Measurements from ENCODE around the gene TNRC6A.
"Not testable (repeated sequence)": the region's sequence is repeated elsewhere in the genome, so short reads cannot be mapped to it uniquely, and the experiment has no call there.

The TNRC6A gene

GRCh38 chr16:24745391-24745790, 15.9 kb downstream of the TNRC6A start:
- H3K4me3 ChIP-seq (ENCODE audit: low read length): no peak overlapping the region
- DNase-seq (ENCODE audit: low read depth): no peak
- TF ChIP-seq CTCF (conservative IDR thresholded peaks at IDR 0.05; ENCODE audit: low read depth, low read length): no peak

GRCh38 chr16:24745791-24746190, 16.3 kb downstream of the TNRC6A start:
- H3K4me3 ChIP-seq (ENCODE audit: low read length): no peak overlapping the region
- TF ChIP-seq CTCF (conservative IDR thresholded peaks at IDR 0.05; ENCODE audit: low read depth, low read length): no peak
- DNase-seq (ENCODE audit: low read depth): no peak

- TF ChIP-seq CTCF (conservative IDR thresholded peaks at IDR 0.05; ENCODE audit: low read depth, low read length): no peak
- no peak for DNase-seq (ENCODE audit: low read depth)
- H3K4me3 ChIP-seq (ENCODE audit: low read length): no peak overlapping the region
Observed at GRCh38 chr16:24747441-24747840, 18.0 kb downstream of the TNRC6A start.

GRCh38 chr16:24748242-24748641, 18.8 kb downstream of the TNRC6A start:
- peak; percentile 87 for DNase-seq (ENCODE audit: low read depth)
- TF ChIP-seq CTCF (conservative IDR thresholded peaks at IDR 0.05; ENCODE audit: low read depth, low read length): no peak

GRCh38 chr16:24749310-24749709, 19.9 kb downstream of the TNRC6A start:
- no peak for DNase-seq (ENCODE audit: low read depth)
- no peak overlapping the region for H3K4me3 ChIP-seq (ENCODE audit: low read length)
- TF ChIP-seq CTCF (conservative IDR thresholded peaks at IDR 0.05; ENCODE audit: low read depth, low read length): no peak

More at GRCh38 chr16:24748242-24748641, 18.8 kb downstream of the TNRC6A start:
- no peak overlapping the region for H3K4me3 ChIP-seq (ENCODE audit: low read length)

- not testable (repeated sequence) for DNase-seq (ENCODE audit: low read depth); H3K4me3 ChIP-seq (ENCODE audit: low read length)
Observed at GRCh38 chr16:24749872-24750271, 20.4 kb downstream of the TNRC6A start.

GRCh38 chr16:24753000-24753399, 23.5 kb downstream of the TNRC6A start:
- TF ChIP-seq CTCF (conservative IDR thresholded peaks at IDR 0.05; ENCODE audit: low read depth, low read length): no peak
- no peak overlapping the region for H3K4me3 ChIP-seq (ENCODE audit: low read length)
- DNase-seq (ENCODE audit: low read depth): peak; percentile 46

GRCh38 chr16:24753437-24753836, 24.0 kb downstream of the TNRC6A start:
- no peak overlapping the region for H3K4me3 ChIP-seq (ENCODE audit: low read length)
- no peak for DNase-seq (ENCODE audit: low read depth)
- TF ChIP-seq CTCF (conservative IDR thresholded peaks at IDR 0.05; ENCODE audit: low read depth, low read length): no peak

All from retinal pigment epithelial cell (primary cell).